H1 (cell line): ENCODE results near the gene TEX35. TPM values are rescaled to one million over a fixed set of nuclear protein-coding genes. Genes with fewer than 3 reads are reported as not detected.

Experiments used
- CTCF ChIA-PET: fragments of 300-600 bp; sonication (Branson Sonifier 250); formaldehyde crosslinking; loops from one replicate; lab custom pipeline; 2021; ENCODE audit not compliant: partially characterized antibody; lab: Charles Lee
- POLR2A ChIA-PET: fragments of 300-600 bp; sonication (Branson Sonifier 250); formaldehyde crosslinking; loops from one replicate; lab custom pipeline; 2021; ENCODE audit warnings: inconsistent platforms; ENCODE audit not compliant: partially characterized antibody; lab: Charles Lee
- DNase-seq, 2 experiments: peaks; one replicate each; pipeline versions ENCODE4 v3.0.0 to v3.0.0-alpha.2; 2010 to 2022; ENCODE audit warnings: low spot score in 2 of 2, low read depth in 1 of 2, mixed read lengths in 1 of 2
- FAIRE-seq: peaks from 2 replicates; lab custom pipeline; 2011; peaks lifted over from hg19 to GRCh38; lab: Jason Lieb, UNC
- H2AFZ ChIP-seq: 2 replicates; pipeline ENCODE4 v1.8.1; 2012; ENCODE audit warnings: low read length, inconsistent platforms
- H2AK5ac ChIP-seq: 2 replicates; pipeline ENCODE4 v1.6.1; 2013; ENCODE audit warnings: low read depth, low read length
- H2BK120ac ChIP-seq: replicated peaks from 2 replicates; pipeline ENCODE3; 2013; ENCODE audit warnings: low read depth, low read length, inconsistent platforms
- H2BK12ac ChIP-seq: 2 replicates; pipeline ENCODE4 v1.6.1; 2013; ENCODE audit warnings: low read depth, low read length
- H2BK15ac ChIP-seq: 2 replicates; pipeline ENCODE4 v1.6.1; 2013; ENCODE audit warnings: low read length
- H2BK20ac ChIP-seq: 2 replicates; pipeline ENCODE4 v1.6.1; 2013; ENCODE audit warnings: low read length
- H2BK5ac ChIP-seq: 2 replicates; pipeline ENCODE4 v1.6.1; 2013; ENCODE audit warnings: low read depth, low read length
- H3K14ac ChIP-seq: 2 replicates; pipeline ENCODE4 v1.6.1; 2013; ENCODE audit warnings: inconsistent platforms; ENCODE audit not compliant: insufficient read length
- H3K18ac ChIP-seq: 2 replicates; pipeline ENCODE4 v1.6.1; 2013; ENCODE audit warnings: low read length; ENCODE audit errors: extremely low read depth
- H3K23ac ChIP-seq: 2 replicates; pipeline ENCODE4 v1.6.1; 2013; ENCODE audit warnings: inconsistent platforms; ENCODE audit not compliant: insufficient read length
- H3K23me2 ChIP-seq: 2 replicates; pipeline ENCODE4 v1.6.1; 2013; ENCODE audit warnings: low read depth, low read length
- H3K27ac ChIP-seq: 2 replicates; pipeline ENCODE4 v1.6.1; 2011; ENCODE audit warnings: low read depth, low read length, inconsistent platforms
- H3K27me3 ChIP-seq, 4 experiments: replicated peaks in 1 of 4; 1 replicate in 1 of 4; 2 replicates in 3 of 4; pipeline versions ENCODE4 v1.6.1 to v1.8.1; 2011 to 2013; ENCODE audit warnings: low read length in 3 of 4, mild to moderate bottlenecking in 3 of 4, inconsistent platforms in 2 of 4, mixed read lengths in 2 of 4, moderate library complexity in 1 of 4; ENCODE audit not compliant: control insufficient read depth in 3 of 4, insufficient read depth in 3 of 4; ENCODE audit errors: extremely low read depth in 1 of 4
- H3K36me3 ChIP-seq, 4 experiments: 2 replicates each; pipeline versions ENCODE4 v1.6.1 to v1.8.1; 2011 to 2013; ENCODE audit warnings: mild to moderate bottlenecking in 4 of 4, low read length in 3 of 4, moderate library complexity in 2 of 4, control low read depth in 1 of 4, inconsistent platforms in 1 of 4; ENCODE audit not compliant: insufficient read depth in 4 of 4, control insufficient read depth in 2 of 4
- H3K4ac ChIP-seq: replicated peaks from 2 replicates; pipeline ENCODE3; 2013; ENCODE audit warnings: low read length, low read depth, mixed read lengths, inconsistent platforms; ENCODE audit not compliant: insufficient read length
- H3K4me1 ChIP-seq, 4 experiments: replicated peaks in 1 of 4; 1 replicate in 1 of 4; 2 replicates in 3 of 4; pipeline versions ENCODE4 v1.6.1 to v1.8.1; 2011 to 2013; ENCODE audit warnings: low read length in 3 of 4, inconsistent platforms in 2 of 4, mixed read lengths in 1 of 4; ENCODE audit not compliant: insufficient read depth in 4 of 4, control insufficient read depth in 3 of 4
- H3K4me2 ChIP-seq, 2 experiments: 2 replicates each; pipeline versions ENCODE4 v1.6.1 to v1.8.1; 2011 to 2013; ENCODE audit warnings: low read depth in 2 of 2, low read length in 2 of 2, control low read depth in 1 of 2, inconsistent platforms in 1 of 2, mild to moderate bottlenecking in 1 of 2; ENCODE audit not compliant: insufficient read depth in 1 of 2
- H3K4me3 ChIP-seq, 4 experiments: fragments of 200-600, 300-600 bp in 1 of 4; sonication (generic), shearing (Covaris generic), sonication (Bioruptor Twin) in 1 of 4; 2 replicates each; pipeline versions ENCODE4 v1.5.1 to v1.8.1; 2011 to 2016; ENCODE audit warnings: low read length in 4 of 4, low read depth in 3 of 4, control low read depth in 2 of 4, inconsistent platforms in 2 of 4, mild to moderate bottlenecking in 2 of 4, mixed read lengths in 1 of 4, moderate library complexity in 1 of 4; ENCODE audit not compliant: insufficient read depth in 2 of 4; ENCODE audit errors: extremely low read depth in 1 of 4
- H3K56ac ChIP-seq: replicated peaks from 2 replicates; pipeline ENCODE3; 2013; ENCODE audit warnings: low read depth, mild to moderate bottlenecking, mixed read lengths, low read length, inconsistent platforms; ENCODE audit not compliant: insufficient read length
- H3K79me1 ChIP-seq: 2 replicates; pipeline ENCODE4 v1.6.1; 2013; ENCODE audit warnings: low read depth, low read length, control low read depth
- H3K79me2 ChIP-seq, 2 experiments: 2 replicates each; pipeline versions ENCODE4 v1.6.1 to v1.8.1; 2012 to 2013; ENCODE audit warnings: low read length in 2 of 2, mild to moderate bottlenecking in 2 of 2, inconsistent platforms in 1 of 2; ENCODE audit not compliant: insufficient read depth in 2 of 2, control insufficient read depth in 1 of 2
- H3K9ac ChIP-seq, 4 experiments: replicated peaks in 1 of 4; 1 replicate in 1 of 4; 2 replicates in 3 of 4; pipeline versions ENCODE4 v1.6.1 to v1.8.1; 2011 to 2013; ENCODE audit warnings: low read depth in 3 of 4, low read length in 3 of 4, control low read depth in 2 of 4, mild to moderate bottlenecking in 2 of 4, moderate library complexity in 2 of 4, inconsistent platforms in 1 of 4; ENCODE audit errors: extremely low read depth in 1 of 4
- H3K9me3 ChIP-seq, 2 experiments: 2 replicates each; pipeline versions ENCODE4 v1.6.1 to v1.8.1; 2012 to 2013; ENCODE audit warnings: mild to moderate bottlenecking in 2 of 2, moderate library complexity in 2 of 2, control low read depth in 1 of 2, inconsistent platforms in 1 of 2, low read depth in 1 of 2, low read length in 1 of 2, mixed read lengths in 1 of 2; ENCODE audit not compliant: insufficient read depth in 2 of 2
- H4K20me1 ChIP-seq, 2 experiments: replicated peaks in 1 of 2; 2 replicates each; pipeline versions ENCODE3 to v1.8.1; 2011 to 2013; ENCODE audit warnings: inconsistent platforms in 2 of 2, low read length in 2 of 2, mild to moderate bottlenecking in 1 of 2; ENCODE audit not compliant: insufficient read depth in 2 of 2, control insufficient read depth in 1 of 2
- H4K5ac ChIP-seq: 2 replicates; pipeline ENCODE4 v1.6.1; 2013; ENCODE audit warnings: low read length, low read depth, mixed read lengths, inconsistent platforms; ENCODE audit not compliant: insufficient read length
- H4K8ac ChIP-seq: 2 replicates; pipeline ENCODE4 v1.8.0; 2013; ENCODE audit warnings: mild to moderate bottlenecking, moderate library complexity, low read length, inconsistent platforms; ENCODE audit not compliant: insufficient read depth; ENCODE audit errors: extremely low read depth
- H4K91ac ChIP-seq: replicated peaks from 2 replicates; pipeline ENCODE3; 2013; ENCODE audit warnings: low read length, mixed read lengths, inconsistent platforms; ENCODE audit not compliant: insufficient read length
- PHF8 ChIP-seq: fragments of 200-600 bp; sonication (generic); conservative IDR thresholded peaks from 2 replicates; pipeline ENCODE4 v1.7.1; 2012; ENCODE audit warnings: low read depth, mild to moderate bottlenecking, inconsistent platforms, low read length, moderate library complexity
- SIRT6 ChIP-seq: IDR thresholded peaks from one replicate; pipeline ENCODE4 v1.7.1; 2012; ENCODE audit warnings: low read length, inconsistent platforms
- WGBS, 2 experiments: shearing (Covaris generic) in 1 of 2; methylation state at CpG; one replicate each; pipeline versions ENCODE4 v1.1.6 to v1.1.7; 2013 to 2015; ENCODE audit warnings: low lambda C conversion rate in 2 of 2, mixed read lengths in 2 of 2, inconsistent platforms in 1 of 2, low coverage in 1 of 2, missing lambda C conversion rate in 1 of 2; ENCODE audit not compliant: insufficient replicate concordance in 2 of 2, insufficient coverage in 1 of 2, insufficient read length in 1 of 2; ENCODE audit errors: extremely low coverage in 1 of 2, missing lambda C conversion rate in 1 of 2; 5-methylcytosine and 5-hydroxymethylcytosine counted together
- polyA plus RNA-seq, 7 experiments: library from polyadenylated mRNA; depleted of rRNA in 3 of 7; stranded (reverse) in 5 of 7; unstranded in 2 of 7; fragments of >200 nt in 5 of 7; fragments of 200-250 nt in 2 of 7; gene quantifications; 1 replicate in 5 of 7; 2 replicates in 1 of 7; 4 replicates in 1 of 7; pipeline versions ENCODE4 v1.2.1 to v1.2.3, GENCODE V29; 2011 to 2013; ENCODE audit warnings: missing spikeins in 2 of 7, mixed read lengths in 2 of 7
- total RNA-seq: library from RNA; stranded (reverse); fragmentation: NEBNext Ultra II Directional; extraction: Animal tissue kit (Norgen Biotek cat#: 25700); gene quantifications from 2 replicates; pipeline ENCODE4 v1.2.1, GENCODE V29; 2021

The TEX35 gene
- total and polyA plus RNA-seq, 2 of the 8 experiments (the other 6 are each of a cell fraction or from before 2014, with no cell fraction given): 0.03 TPM; not detected in 1

GRCh38 chr1:178527117-178527516, 14.2 kb downstream of the TEX35 start:
- Histone ChIP-seq H4K20me1 (no peaks in the 10 kb centered on the region), H3K14ac (no peak overlapping the region), H4K91ac (no peak overlapping the region), H3K79me1 (no peaks in the 10 kb centered on the region), H2BK15ac (no peak overlapping the region), H2AK5ac (no peak overlapping the region), H3K23ac (no peak overlapping the region), H3K18ac (no peak overlapping the region), H2BK20ac (no peak overlapping the region), H3K4me3 (no peak overlapping the region), H3K23me2 (no peaks in the 10 kb centered on the region), H3K9ac (no peak overlapping the region), H3K4me2 (no peak overlapping the region), H3K27ac (no peak overlapping the region), H3K79me2 (no peaks in the 10 kb centered on the region), H3K4me1 (0 out of 7 replicates have a peak, but pooled peaks cover 0 to 2% (median 0%) of the 10 kb centered on the region in 4 experiments), H3K36me3 (no peaks in the 10 kb centered on the region), H2AFZ (no peak overlapping the region), H2BK120ac (no peak overlapping the region), H3K56ac (no peak overlapping the region), H4K5ac (no peak overlapping the region), H3K27me3 (no peaks in the 10 kb centered on the region), H4K8ac (no peak overlapping the region), H3K9me3 (no peaks in the 10 kb centered on the region), H3K4ac (no peak overlapping the region), H2BK5ac (no peak overlapping the region), H2BK12ac (no peak overlapping the region)
- 89% methylated on average over 4 of the region's 4 CpGs; no CpG with 5 or more reads in 1 of the 2 experiments for WGBS, 2 experiments
- no peak for FAIRE-seq
- CTCF ChIA-PET: interaction anchor here (0.6 to 16.8 kb wide), 13 partner anchors 11 to 490 kb away, joined by 3 to 238 read pairs (median 5); no protein-coding TSS in a partner anchor
- no peak for DNase-seq
- POLR2A ChIA-PET: interaction anchor here (1.1 kb wide), 1 partner anchor 266 kb away, joined by 3 read pairs; no protein-coding TSS in a partner anchor
- no peak for TF ChIP-seq SIRT6
- TF ChIP-seq PHF8: no peak
